Measurements from ENCODE around the gene CHD2. TPM values are rescaled to one million over a fixed set of nuclear protein-coding genes. Genes with fewer than 3 reads are reported as not detected.
"Not testable (repeated sequence)": the region's sequence is repeated elsewhere in the genome, so short reads cannot be mapped to it uniquely, and the experiment has no call there.

The CHD2 gene
- total RNA-seq, 2 experiments from 2014 or later = 141 to 155 TPM

- H3K9me3 Mint-ChIP-seq = no peaks in the 10 kb centered on the region
- H3K4me3 Mint-ChIP-seq = no peak overlapping the region
- peaks cover 8% of the 10 kb centered on the region for H3K27me3 Mint-ChIP-seq
- no peaks in the 10 kb centered on the region for H3K36me3 Mint-ChIP-seq (ENCODE audit: low read depth)
- ChIA-PET CTCF (interaction anchor here (2.0 kb wide), 1 partner anchor 29 kb away, joined by 6 read pairs; no protein-coding TSS in a partner anchor), POLR2A (no interaction called here)
- H3K27ac Mint-ChIP-seq = no peak overlapping the region
- no peaks in the 10 kb centered on the region for H3K4me1 Mint-ChIP-seq
- no peak for DNase-seq
Measured at GRCh38 chr15:93058904-93059427, 158.8 kb downstream of the CHD2 start.

GRCh38 chr15:93059442-93059841 is 159.3 kb downstream of the CHD2 start:
- H3K27ac Mint-ChIP-seq = no peak overlapping the region
- H3K27me3 Mint-ChIP-seq = peaks cover 8% of the 10 kb centered on the region
- no peak overlapping the region for H3K4me3 Mint-ChIP-seq
- DNase-seq = no peak
- no peaks in the 10 kb centered on the region for H3K9me3 Mint-ChIP-seq
- H3K36me3 Mint-ChIP-seq (ENCODE audit: low read depth) = no peaks in the 10 kb centered on the region
- no peaks in the 10 kb centered on the region for H3K4me1 Mint-ChIP-seq
- CTCF ChIA-PET = interaction anchor here (1.8 to 2.1 kb wide), 2 partner anchors 28 to 29 kb away, joined by 5 to 11 read pairs; no protein-coding TSS in a partner anchor
- POLR2A ChIA-PET = no interaction called here

DNA sequence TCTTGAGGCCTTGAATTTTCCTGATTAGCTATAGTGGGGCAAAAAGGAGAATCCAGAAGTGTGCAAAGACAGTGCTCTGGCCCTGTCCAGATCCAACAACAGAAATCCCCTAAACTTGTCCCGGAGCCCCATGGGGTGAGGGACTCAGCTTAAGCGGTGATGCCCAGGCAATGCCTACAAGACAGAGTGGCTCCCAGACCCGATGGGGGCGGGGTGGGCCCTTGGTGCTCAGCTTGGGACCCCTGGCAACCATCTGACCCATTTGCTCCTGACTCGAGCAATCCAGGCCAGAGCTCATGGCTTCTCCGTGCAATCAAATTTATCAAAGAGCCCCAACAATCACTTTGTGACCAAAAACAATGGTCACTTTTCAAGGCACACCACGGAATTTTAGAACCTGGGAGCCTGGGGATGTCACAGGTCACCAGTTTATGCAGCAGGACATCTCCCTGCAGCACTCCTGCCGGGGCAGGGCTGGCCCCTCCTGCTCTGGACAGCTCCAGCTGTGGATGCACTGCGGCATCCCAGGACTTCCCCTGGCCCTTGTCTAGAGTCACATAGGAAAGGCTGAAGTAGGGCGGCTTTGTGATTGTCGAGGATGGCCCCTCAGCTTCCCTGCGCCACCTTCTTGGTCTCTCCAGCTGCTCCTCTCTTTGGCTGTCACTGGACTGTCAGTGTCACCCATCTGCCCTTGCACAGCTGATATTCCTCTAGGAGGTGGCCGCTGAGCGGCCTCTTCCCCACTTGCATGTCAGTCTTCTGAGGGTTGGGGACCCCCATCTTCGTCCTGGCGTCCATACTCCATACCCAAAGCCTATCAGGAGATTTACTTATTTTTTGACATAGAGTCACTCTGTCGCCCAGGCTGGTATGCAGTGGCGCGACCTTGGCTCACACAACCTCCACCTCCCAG is 160.5 kb downstream of the CHD2 start:
- H3K36me3 Mint-ChIP-seq (ENCODE audit: low read depth) = no peaks in the 10 kb centered on the region
- no peaks in the 10 kb centered on the region for H3K9me3 Mint-ChIP-seq
- H3K27ac Mint-ChIP-seq = no peak overlapping the region
- ChIA-PET CTCF (interaction anchor here (1.2 to 2.1 kb wide), 3 partner anchors 27 to 263 kb away, joined by 4 to 11 read pairs (median 5); no protein-coding TSS in a partner anchor), POLR2A (no interaction called here)
- H3K4me3 Mint-ChIP-seq = no peak overlapping the region
- H3K27me3 Mint-ChIP-seq = peaks cover 8% of the 10 kb centered on the region
- no peaks in the 10 kb centered on the region for H3K4me1 Mint-ChIP-seq
- DNase-seq = no peak

DNA sequence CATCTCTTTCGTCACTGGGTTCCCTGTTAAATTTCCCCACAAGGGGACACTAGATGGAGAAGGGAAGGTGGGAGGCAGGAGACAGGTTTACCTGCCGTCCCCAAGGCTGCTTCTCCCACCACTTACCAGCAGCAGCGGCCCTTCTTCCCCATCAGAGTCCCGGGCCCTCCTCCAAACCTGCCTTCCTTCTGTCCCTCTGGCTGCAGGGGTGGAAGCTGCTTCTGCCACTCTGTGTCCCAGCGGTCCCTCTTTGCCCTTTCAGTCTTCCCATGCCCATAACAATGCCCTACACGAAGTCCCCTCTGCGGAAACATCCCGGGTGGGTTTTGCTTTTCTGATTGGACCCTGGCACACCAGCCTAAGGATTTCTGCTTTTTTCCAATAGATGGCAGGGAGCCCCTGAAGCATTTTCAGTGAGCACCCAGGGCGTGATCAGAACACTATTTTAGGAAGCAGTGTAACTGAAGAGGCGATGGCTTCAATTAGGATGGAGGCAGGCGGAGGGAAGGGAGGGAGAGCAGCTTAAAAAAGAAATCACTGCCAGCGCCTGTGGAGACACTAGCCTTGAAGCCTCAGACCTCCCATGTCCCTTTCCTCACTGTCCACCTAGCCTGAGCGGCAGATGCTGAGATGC is 162.6 kb downstream of the CHD2 start:
- H3K27ac Mint-ChIP-seq; DNase-seq; H3K27me3 Mint-ChIP-seq; H3K4me1 Mint-ChIP-seq; H3K36me3 Mint-ChIP-seq (ENCODE audit: low read depth); CTCF ChIA-PET; H3K9me3 Mint-ChIP-seq; POLR2A ChIA-PET; H3K4me3 Mint-ChIP-seq: not testable (repeated sequence)

DNA sequence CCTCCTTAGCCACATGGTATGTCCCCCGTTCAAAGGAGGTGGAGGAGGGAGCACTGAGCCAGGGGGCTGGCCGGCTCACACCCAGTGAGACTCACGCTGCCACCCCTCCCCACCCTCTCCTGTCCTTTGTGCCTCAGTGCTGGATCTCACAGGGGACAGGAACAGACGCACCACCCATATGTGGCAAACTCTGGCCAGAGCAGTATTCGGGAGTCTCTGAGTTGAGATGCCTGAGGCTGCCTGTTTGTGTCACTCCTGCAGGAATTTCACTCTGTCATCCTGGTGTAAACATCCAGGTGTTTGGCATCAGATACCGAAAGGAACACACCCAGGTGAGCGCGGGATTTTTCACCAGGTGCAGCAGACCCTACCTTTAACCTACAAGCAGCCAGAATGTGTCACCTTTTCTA is 163.1 kb downstream of the CHD2 start:
- H3K27me3 Mint-ChIP-seq = peaks cover 8% of the 10 kb centered on the region
- no peak overlapping the region for H3K4me3 Mint-ChIP-seq
- H3K27ac Mint-ChIP-seq = no peak overlapping the region
- H3K9me3 Mint-ChIP-seq = no peaks in the 10 kb centered on the region
- no peaks in the 10 kb centered on the region for H3K36me3 Mint-ChIP-seq (ENCODE audit: low read depth)
- CTCF ChIA-PET = no interaction called here
- DNase-seq = no peak
- POLR2A ChIA-PET = no interaction called here
- no peaks in the 10 kb centered on the region for H3K4me1 Mint-ChIP-seq

DNA sequence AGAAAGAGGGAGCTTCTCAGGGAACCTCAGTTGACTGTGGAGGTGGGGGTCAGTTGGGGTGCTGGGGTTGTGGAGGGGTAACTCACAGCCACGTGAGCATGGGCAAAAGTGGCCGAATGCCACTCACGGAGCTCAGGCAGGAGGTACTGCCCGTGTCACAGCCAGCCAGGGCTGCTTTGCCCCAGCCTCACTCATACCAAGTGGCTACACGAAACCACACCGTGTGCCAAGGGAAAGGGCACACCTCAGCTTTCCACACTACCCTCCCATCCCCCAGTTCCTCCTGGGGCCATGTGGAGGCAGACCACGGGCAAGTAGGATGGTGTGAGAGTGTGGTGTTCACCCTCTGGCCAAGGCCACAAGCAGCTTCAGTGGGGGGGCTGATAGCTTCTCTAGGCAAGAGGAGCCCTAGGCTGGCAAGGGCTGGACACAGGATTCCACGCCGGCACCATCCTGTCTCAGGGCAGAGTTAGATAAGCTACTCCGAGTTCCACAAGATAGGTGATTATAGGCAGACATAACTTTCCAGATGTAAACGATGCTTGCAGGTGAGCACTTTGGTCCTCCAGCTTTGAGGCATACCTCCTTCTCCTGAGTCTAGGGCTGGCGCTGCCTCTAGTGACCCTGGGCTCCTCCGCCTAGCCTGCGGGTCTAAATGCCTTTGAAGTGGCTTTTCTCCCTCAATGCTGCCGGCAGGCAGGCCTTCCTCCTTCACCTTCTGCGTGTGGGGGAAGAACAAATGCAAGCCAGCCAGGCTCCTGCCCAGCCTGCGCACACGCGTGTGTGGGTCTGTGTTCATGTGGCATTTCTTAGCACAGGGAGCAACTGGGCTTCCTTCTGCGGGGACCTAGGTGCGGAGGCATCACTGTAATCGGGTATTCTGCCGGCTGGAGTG is 163.9 kb downstream of the CHD2 start:
- Mint-ChIP-seq H3K4me3 (no peak overlapping the region), H3K27ac (no peak overlapping the region), H3K9me3 (no peaks in the 10 kb centered on the region), H3K36me3 (ENCODE audit: low read depth) (no peaks in the 10 kb centered on the region), H3K4me1 (no peaks in the 10 kb centered on the region), H3K27me3 (peaks cover 8% of the 10 kb centered on the region)
- POLR2A ChIA-PET = no interaction called here
- CTCF ChIA-PET = no interaction called here
- DNase-seq = no peak

- POLR2A ChIA-PET = no interaction called here
- H3K27ac Mint-ChIP-seq = no peak overlapping the region
- CTCF ChIA-PET = no interaction called here
- H3K36me3 Mint-ChIP-seq (ENCODE audit: low read depth) = no peaks in the 10 kb centered on the region
- H3K9me3 Mint-ChIP-seq = no peaks in the 10 kb centered on the region
- DNase-seq = no peak
- H3K4me3 Mint-ChIP-seq = no peak overlapping the region
- no peaks in the 10 kb centered on the region for H3K4me1 Mint-ChIP-seq
- H3K27me3 Mint-ChIP-seq = peaks cover 7% of the 10 kb centered on the region
Measured at GRCh38 chr15:93065641-93066045, 165.5 kb downstream of the CHD2 start.

GRCh38 chr15:93066224-93066681 is 166.1 kb downstream of the CHD2 start:
- CTCF ChIA-PET = no interaction called here
- Mint-ChIP-seq H3K27ac (no peak overlapping the region), H3K4me3 (no peak overlapping the region), H3K4me1 (no peaks in the 10 kb centered on the region), H3K36me3 (ENCODE audit: low read depth) (no peaks in the 10 kb centered on the region), H3K9me3 (no peaks in the 10 kb centered on the region), H3K27me3 (peaks cover 12% of the 10 kb centered on the region)
- no peak for DNase-seq
- POLR2A ChIA-PET = no interaction called here

DNA sequence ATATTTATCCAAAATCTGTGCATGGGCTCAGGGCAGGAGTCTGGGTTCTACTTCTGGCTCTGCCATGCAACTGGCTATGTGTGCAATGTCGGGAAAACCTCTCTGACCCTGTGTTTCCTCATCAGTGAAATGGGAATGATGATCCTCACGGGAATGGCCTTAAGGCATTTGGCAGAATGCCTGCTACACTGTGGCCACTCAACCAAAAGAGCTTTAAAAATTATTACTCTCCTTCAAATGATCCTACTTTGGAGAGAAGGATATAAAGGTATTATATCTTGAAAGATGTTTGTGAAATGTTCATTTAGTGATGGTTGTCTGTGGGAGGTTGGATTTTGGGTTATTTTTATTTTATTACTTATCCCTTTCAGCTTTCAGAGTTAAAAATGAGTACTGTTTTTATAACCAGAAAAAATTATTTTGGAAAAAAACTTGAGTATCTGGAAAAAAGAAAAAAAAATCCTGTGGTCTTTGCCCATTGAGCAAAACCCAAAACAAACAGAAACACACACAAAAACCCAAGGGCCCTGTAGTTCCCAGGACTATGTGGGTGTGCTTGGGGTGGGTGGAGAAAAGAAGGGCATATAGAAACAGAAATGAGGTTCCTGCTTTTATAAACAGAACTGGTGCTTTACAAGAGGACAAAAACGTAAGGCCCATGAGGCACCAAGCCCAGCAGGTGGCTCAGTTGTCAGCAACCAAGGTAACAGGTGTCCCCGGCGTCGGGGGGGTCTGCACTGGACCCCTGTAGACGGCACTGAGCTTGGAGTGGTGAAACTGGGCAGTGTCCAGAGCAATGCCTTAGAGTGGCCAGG is 166.9 kb downstream of the CHD2 start:
- Mint-ChIP-seq H3K4me1 (peaks cover 2% of the 10 kb centered on the region), H3K27ac (no peak overlapping the region)
- CTCF ChIA-PET = no interaction called here

DNA sequence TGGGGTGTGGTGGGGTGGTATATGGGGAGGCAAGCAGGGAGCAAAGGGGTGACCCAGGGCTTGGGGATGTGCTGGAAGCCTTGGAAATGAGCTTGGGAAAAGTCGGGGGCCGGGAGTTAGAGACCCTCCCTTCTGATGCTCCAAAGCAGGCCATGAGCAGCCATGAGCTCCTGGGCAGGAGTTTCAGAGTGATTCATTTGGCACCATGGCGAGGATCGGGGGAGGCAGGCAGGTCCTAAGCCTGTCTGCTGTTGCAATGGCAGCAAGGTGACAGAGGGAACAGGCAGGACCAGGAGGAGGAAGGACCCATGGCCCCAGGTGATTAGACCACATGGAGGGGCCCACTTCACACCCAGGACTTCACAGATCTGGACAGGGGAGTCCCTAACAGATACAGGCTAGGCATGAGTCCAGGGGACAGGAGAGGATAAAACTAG is 167.5 kb downstream of the CHD2 start:
- no peak overlapping the region for H3K27ac Mint-ChIP-seq
- peaks cover 4% of the 10 kb centered on the region for H3K4me1 Mint-ChIP-seq
- no peaks in the 10 kb centered on the region for H3K9me3 Mint-ChIP-seq
- peaks cover 21% of the 10 kb centered on the region for H3K27me3 Mint-ChIP-seq
- no peak for DNase-seq
- CTCF ChIA-PET = no interaction called here
- no peaks in the 10 kb centered on the region for H3K36me3 Mint-ChIP-seq (ENCODE audit: low read depth)
- H3K4me3 Mint-ChIP-seq = no peak overlapping the region
- POLR2A ChIA-PET = no interaction called here

More for the DNA sequence above, 166.9 kb downstream of the CHD2 start:
- no peak for DNase-seq
- peaks cover 18% of the 10 kb centered on the region for H3K27me3 Mint-ChIP-seq
- H3K4me3 Mint-ChIP-seq = no peak overlapping the region
- H3K36me3 Mint-ChIP-seq (ENCODE audit: low read depth) = no peaks in the 10 kb centered on the region
- POLR2A ChIA-PET = no interaction called here
- no peaks in the 10 kb centered on the region for H3K9me3 Mint-ChIP-seq

- Mint-ChIP-seq H3K4me1 (peaks cover 9% of the 10 kb centered on the region), H3K27me3 (peaks cover 26% of the 10 kb centered on the region), H3K36me3 (ENCODE audit: low read depth) (no peaks in the 10 kb centered on the region), H3K4me3 (no peak overlapping the region), H3K9me3 (no peaks in the 10 kb centered on the region), H3K27ac (no peak overlapping the region)
- no peak for DNase-seq
- CTCF ChIA-PET = no interaction called here
- POLR2A ChIA-PET = no interaction called here
Measured at GRCh38 chr15:93068581-93069199, 168.6 kb downstream of the CHD2 start.

GRCh38 chr15:93070132-93070531 is 170.0 kb downstream of the CHD2 start:
- no peak for DNase-seq
- Mint-ChIP-seq H3K4me3 (no peak overlapping the region), H3K36me3 (ENCODE audit: low read depth) (no peaks in the 10 kb centered on the region), H3K27ac (no peak overlapping the region), H3K4me1 (peaks cover 13% of the 10 kb centered on the region), H3K9me3 (no peaks in the 10 kb centered on the region), H3K27me3 (peaks cover 40% of the 10 kb centered on the region)
- CTCF ChIA-PET = interaction anchor here (1.4 kb wide), 1 partner anchor 18 kb away, joined by 8 read pairs; the partner anchor contains the start of gene RGMA
- POLR2A ChIA-PET = no interaction called here
